ENCODE results near the gene PSMD10.

DNA sequence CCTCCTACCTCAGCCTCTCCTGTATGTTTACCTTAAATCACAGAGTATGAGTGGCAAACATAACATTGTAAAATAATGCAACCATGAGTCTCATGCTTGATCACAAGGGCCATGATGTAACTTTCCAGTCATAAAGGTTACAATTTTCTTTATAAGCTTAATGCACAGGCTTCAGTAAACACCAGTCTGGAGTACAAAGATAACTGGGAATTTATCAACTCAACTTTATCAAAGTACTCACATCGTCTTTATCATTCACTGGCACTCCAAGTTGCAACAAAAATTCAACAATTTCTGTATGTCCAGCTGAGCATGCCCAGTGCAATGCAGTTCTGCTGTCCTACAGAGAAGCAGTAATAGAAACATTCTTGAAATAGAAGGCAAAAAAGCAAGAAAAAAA is 2.8 kb downstream of the PSMD10 start:
- TF ChIP-seq, protein P1, sequence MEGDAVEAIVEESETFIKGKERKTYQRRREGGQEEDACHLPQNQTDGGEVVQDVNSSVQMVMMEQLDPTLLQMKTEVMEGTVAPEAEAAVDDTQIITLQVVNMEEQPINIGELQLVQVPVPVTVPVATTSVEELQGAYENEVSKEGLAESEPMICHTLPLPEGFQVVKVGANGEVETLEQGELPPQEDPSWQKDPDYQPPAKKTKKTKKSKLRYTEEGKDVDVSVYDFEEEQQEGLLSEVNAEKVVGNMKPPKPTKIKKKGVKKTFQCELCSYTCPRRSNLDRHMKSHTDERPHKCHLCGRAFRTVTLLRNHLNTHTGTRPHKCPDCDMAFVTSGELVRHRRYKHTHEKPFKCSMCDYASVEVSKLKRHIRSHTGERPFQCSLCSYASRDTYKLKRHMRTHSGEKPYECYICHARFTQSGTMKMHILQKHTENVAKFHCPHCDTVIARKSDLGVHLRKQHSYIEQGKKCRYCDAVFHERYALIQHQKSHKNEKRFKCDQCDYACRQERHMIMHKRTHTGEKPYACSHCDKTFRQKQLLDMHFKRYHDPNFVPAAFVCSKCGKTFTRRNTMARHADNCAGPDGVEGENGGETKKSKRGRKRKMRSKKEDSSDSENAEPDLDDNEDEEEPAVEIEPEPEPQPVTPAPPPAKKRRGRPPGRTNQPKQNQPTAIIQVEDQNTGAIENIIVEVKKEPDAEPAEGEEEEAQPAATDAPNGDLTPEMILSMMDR (IDR thresholded peaks at IDR 0.05; ENCODE audit: low read depth, low read length, missing input control): no peak
- TF ChIP-seq NR2F2 (IDR thresholded peaks at IDR 0.05): no peak
- TF ChIP-seq, protein P2, sequence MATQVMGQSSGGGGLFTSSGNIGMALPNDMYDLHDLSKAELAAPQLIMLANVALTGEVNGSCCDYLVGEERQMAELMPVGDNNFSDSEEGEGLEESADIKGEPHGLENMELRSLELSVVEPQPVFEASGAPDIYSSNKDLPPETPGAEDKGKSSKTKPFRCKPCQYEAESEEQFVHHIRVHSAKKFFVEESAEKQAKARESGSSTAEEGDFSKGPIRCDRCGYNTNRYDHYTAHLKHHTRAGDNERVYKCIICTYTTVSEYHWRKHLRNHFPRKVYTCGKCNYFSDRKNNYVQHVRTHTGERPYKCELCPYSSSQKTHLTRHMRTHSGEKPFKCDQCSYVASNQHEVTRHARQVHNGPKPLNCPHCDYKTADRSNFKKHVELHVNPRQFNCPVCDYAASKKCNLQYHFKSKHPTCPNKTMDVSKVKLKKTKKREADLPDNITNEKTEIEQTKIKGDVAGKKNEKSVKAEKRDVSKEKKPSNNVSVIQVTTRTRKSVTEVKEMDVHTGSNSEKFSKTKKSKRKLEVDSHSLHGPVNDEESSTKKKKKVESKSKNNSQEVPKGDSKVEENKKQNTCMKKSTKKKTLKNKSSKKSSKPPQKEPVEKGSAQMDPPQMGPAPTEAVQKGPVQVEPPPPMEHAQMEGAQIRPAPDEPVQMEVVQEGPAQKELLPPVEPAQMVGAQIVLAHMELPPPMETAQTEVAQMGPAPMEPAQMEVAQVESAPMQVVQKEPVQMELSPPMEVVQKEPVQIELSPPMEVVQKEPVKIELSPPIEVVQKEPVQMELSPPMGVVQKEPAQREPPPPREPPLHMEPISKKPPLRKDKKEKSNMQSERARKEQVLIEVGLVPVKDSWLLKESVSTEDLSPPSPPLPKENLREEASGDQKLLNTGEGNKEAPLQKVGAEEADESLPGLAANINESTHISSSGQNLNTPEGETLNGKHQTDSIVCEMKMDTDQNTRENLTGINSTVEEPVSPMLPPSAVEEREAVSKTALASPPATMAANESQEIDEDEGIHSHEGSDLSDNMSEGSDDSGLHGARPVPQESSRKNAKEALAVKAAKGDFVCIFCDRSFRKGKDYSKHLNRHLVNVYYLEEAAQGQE (IDR thresholded peaks at IDR 0.05): no peak
- TF ChIP-seq FOXA1 (IDR thresholded peaks at IDR 0.05): no peak
- TF ChIP-seq YY1 (IDR thresholded peaks at IDR 0.05): no peak
- TF ChIP-seq, protein P3, sequence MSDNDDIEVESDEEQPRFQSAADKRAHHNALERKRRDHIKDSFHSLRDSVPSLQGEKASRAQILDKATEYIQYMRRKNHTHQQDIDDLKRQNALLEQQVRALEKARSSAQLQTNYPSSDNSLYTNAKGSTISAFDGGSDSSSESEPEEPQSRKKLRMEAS (IDR thresholded peaks at IDR 0.05): no peak
- no peak for TF ChIP-seq RAD21 (IDR thresholded peaks at IDR 0.05)
- TF ChIP-seq, protein P4, sequence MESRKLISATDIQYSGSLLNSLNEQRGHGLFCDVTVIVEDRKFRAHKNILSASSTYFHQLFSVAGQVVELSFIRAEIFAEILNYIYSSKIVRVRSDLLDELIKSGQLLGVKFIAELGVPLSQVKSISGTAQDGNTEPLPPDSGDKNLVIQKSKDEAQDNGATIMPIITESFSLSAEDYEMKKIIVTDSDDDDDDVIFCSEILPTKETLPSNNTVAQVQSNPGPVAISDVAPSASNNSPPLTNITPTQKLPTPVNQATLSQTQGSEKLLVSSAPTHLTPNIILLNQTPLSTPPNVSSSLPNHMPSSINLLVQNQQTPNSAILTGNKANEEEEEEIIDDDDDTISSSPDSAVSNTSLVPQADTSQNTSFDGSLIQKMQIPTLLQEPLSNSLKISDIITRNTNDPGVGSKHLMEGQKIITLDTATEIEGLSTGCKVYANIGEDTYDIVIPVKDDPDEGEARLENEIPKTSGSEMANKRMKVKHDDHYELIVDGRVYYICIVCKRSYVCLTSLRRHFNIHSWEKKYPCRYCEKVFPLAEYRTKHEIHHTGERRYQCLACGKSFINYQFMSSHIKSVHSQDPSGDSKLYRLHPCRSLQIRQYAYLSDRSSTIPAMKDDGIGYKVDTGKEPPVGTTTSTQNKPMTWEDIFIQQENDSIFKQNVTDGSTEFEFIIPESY (IDR thresholded peaks at IDR 0.05): no peak

Data from liver (tissue), 3 donors.